Activated naive CD8-positive, alpha-beta T cell treated with anti-CD3 and anti-CD28 coated beads, Interleukin-2, amount 10 ng/mL, durations not matched to agents 7 days and 5 days (primary cell): Measurements from ENCODE around the gene AP5S1. TPM values are rescaled to one million over a fixed set of nuclear protein-coding genes. Genes with fewer than 3 reads are reported as not detected.
"Not testable (repeated sequence)": the region's sequence is repeated elsewhere in the genome, so short reads cannot be mapped to it uniquely, and the experiment has no call there.

ENCODE experiments used
- ATAC-seq: fragments of 150-1000 bp; cut with Tn5 transposase; one replicate; pipeline ENCODE4 v1.10.0; 2021; ENCODE audit warnings: low read depth, moderate library complexity
- POLR2A ChIA-PET: fragments of 350-600 bp; sonication (Branson Sonifier 250); formaldehyde crosslinking; loops from one replicate; lab custom pipeline; 2021; ENCODE audit warnings: antibody characterized with exemption; lab: Charles Lee
- DNase-seq: peaks from one replicate; pipeline ENCODE4 v3.0.0; 2021
- H3K27ac Mint-ChIP-seq: one replicate; pipeline ENCODE4 v1.8.0; 2022; ENCODE audit warnings: mild to moderate bottlenecking, mixed read lengths
- H3K27me3 Mint-ChIP-seq: one replicate; pipeline ENCODE4 v1.8.0; 2022; ENCODE audit warnings: mild to moderate bottlenecking, moderate library complexity, mixed read lengths
- H3K36me3 Mint-ChIP-seq: one replicate; pipeline ENCODE4 v1.8.0; 2021; ENCODE audit warnings: mild to moderate bottlenecking, mixed read lengths
- H3K4me1 Mint-ChIP-seq: one replicate; pipeline ENCODE4 v1.8.0; 2021; ENCODE audit warnings: mixed read lengths
- H3K4me3 Mint-ChIP-seq: one replicate; pipeline ENCODE4 v1.8.0; 2022; ENCODE audit warnings: mild to moderate bottlenecking, moderate library complexity, mixed read lengths
- H3K9me3 Mint-ChIP-seq: one replicate; pipeline ENCODE4 v1.8.0; 2021; ENCODE audit warnings: mixed read lengths
- total RNA-seq, 2 experiments: library from RNA; stranded (reverse); gene quantifications; one replicate each; pipeline ENCODE4 v1.2.3, GENCODE V29; 2021

Gene AP5S1
- total RNA-seq, 2 experiments from 2014 or later = 11.1 to 12.5 TPM

DNA sequence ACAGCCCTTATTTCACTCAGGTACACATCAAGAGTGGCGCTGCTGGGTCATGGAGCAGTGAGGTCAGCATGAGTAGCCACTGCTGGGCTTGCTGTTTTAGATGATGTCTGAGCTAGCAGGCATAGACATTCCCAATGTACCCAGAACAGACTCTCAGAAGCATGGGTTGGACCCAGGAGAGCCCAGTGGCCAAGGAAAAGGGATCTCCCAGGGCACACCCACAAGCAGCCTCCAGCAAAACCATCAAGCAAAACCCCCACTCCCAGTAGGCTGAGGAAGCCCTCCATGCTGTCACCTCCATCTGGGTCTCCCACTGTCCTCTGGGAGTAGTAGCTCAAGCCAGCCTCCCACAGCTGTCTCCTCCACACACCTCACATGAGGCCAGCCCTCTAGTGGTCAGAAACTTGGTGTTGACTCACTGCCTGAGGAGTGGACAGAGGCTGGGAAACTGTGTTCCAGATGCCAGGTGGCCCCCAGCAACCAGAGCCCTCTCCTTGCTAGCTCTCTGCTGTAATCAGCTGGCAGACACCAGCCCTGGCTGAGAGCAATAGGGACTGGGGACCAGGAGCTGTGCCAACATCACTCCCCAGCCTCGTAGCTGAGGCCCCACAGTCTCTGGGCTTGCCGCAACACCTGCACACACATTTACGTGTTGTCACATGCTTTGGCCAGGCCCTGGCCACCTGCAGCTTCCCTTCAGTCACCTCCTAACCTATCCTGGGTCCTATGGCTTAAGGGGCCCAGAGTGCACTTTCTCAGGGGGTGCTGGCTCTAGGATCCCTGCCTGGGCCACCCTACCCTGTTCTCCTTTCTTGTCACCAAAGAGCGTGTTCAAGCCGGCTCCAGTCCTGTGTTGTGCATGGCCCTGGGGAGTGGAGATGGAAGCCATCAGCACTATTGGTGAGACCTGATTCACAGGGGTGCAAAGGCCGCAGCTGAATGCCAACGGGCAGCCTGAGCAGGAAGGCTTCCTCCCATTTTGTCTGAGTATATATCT lies 1.9 kb upstream of the AP5S1 start:
- POLR2A ChIA-PET = interaction anchor here (0.6 to 4.0 kb wide), 6 partner anchors 18 to 32 kb away, joined by 3 to 52 read pairs (median 8); partner anchors contain the start of genes CDC25B and CENPB
- no peak for ATAC-seq
- Mint-ChIP-seq H3K27ac (peak overlapping the region; percentile 90), H3K36me3 (peaks cover 2% of the 10 kb centered on the region), H3K27me3 (no peaks in the 10 kb centered on the region), H3K4me1 (peaks cover 48% of the 10 kb centered on the region), H3K4me3 (no peak overlapping the region), H3K9me3 (no peaks in the 10 kb centered on the region)
- no peak for DNase-seq

DNA sequence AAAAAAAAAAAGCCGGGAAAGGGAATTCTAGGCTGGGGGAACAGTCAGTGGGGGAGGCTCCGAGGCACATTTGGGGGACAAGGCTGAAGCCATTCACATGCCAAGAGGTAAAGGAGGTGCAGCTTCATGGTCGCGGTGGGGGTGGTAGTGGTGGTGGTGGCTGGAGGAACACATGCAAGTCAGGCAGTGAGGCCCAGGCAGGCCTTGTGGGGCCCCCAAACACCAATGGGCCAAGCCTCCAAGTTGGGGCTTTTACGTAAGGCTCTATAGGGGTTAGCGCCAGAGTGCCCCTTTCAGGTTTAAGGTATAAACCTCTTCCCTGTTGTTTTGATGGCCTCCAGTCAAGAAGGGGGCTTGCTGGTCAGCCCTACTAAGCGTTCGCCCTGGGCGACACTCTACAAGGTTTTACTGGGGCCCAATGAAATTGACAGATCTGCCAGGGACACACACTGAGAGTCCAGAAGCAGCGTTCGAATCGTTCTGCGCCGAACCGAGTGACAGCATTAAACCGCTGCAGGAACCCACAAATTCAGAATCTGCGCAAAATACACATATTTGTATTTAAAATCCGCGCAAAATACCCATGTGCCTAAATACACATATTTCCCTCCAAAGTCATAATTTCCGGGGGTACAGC lies 818 bp upstream of the AP5S1 start:
- Mint-ChIP-seq H3K4me1 (peaks cover 44% of the 10 kb centered on the region), H3K36me3 (peaks cover 2% of the 10 kb centered on the region), H3K27me3 (no peaks in the 10 kb centered on the region), H3K9me3 (no peaks in the 10 kb centered on the region), H3K27ac (peak overlapping the region; percentile 90), H3K4me3 (peak overlapping the region; percentile 84)
- POLR2A ChIA-PET = interaction anchor here (0.6 to 4.0 kb wide), 14 partner anchors 8 to 551 kb away, joined by 3 to 52 read pairs (median 9); partner anchors contain the start of genes ADISSP, CDC25B, CENPB and MAVS
- ATAC-seq (no peak), DNase-seq (no peak)

DNA sequence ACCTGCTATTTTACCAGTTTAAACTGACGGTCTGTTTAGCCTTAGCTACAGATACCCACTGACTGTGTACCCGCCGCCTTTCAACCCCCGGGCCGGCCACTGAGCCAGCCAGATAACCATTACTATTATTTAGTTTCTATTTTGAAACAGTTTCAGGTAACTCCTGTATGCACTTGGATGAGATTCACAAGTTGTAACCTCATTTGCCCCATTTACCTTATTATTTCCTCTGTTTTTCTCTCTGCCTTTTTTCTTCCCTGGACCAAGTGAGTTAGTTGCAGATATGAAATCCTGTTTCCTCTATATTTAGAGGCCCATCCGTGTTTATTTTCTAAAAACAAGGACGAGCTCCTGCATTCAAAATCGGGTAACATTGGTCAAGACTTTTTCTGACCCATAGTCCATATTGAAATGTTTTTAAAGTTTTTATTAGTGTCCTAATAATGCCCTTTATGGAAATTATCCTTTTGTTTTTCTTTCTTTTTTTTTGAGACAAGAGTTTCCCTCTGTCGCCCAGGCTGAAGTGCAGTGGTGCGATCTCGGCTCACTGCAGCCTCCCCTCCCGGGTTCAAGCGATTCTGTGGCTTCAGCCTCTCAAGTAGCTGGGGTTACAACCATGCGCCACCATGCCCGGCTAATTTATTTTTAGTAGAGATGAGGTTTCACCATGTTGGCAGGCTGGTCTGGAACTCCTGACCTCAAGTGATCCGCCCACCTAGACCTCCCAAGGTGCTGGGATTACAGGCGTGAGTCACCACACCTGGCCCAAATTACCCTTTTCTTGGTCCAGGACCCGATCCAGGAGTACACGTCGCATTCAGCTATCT lies 767 bp downstream of the AP5S1 start:
- Mint-ChIP-seq H3K36me3 (peaks cover 2% of the 10 kb centered on the region), H3K4me1 (peaks cover 32% of the 10 kb centered on the region), H3K4me3 (peak overlapping the region; percentile 86), H3K27me3 (no peaks in the 10 kb centered on the region), H3K9me3 (no peaks in the 10 kb centered on the region), H3K27ac (peak overlapping the region; percentile 98)
- POLR2A ChIA-PET = interaction anchor here (0.7 to 4.0 kb wide), 17 partner anchors 10 to 67 kb away, joined by 3 to 52 read pairs (median 5); partner anchors contain the start of genes ADISSP, CDC25B, CENPB and SPEF1
- DNase-seq (no peak), ATAC-seq (no peak)

DNA sequence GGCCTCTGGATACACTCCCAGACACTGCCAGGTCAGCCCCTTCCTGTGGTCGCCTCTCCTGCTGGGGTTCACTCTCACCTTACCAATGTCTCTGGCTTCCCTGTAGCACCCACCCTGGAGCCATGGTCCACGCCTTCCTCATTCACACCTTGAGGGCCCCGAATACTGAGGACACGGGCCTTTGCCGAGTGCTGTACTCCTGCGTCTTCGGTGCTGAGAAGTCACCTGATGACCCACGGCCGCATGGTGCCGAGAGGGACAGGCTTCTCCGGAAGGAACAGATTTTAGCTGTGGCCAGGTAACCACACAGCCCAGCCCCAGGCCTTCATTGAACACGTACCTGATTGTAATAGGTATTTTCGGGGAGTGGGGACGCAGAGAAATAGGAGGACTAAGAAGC lies 1.6 kb downstream of the AP5S1 start:
- DNase-seq = no peak
- no peaks in the 10 kb centered on the region for H3K9me3 Mint-ChIP-seq
- H3K4me1 Mint-ChIP-seq = peaks cover 27% of the 10 kb centered on the region
- H3K27me3 Mint-ChIP-seq = no peaks in the 10 kb centered on the region
- H3K36me3 Mint-ChIP-seq = peaks cover 4% of the 10 kb centered on the region
- POLR2A ChIA-PET = interaction anchor here (2.2 to 4.0 kb wide), 3 partner anchors 16 to 54 kb away, joined by 13 to 52 read pairs (median 24); partner anchors contain the start of genes ADISSP and CENPB
- H3K27ac Mint-ChIP-seq = peak overlapping the region; percentile 98
- no peak for ATAC-seq
- H3K4me3 Mint-ChIP-seq = peak overlapping the region; percentile 86

DNA sequence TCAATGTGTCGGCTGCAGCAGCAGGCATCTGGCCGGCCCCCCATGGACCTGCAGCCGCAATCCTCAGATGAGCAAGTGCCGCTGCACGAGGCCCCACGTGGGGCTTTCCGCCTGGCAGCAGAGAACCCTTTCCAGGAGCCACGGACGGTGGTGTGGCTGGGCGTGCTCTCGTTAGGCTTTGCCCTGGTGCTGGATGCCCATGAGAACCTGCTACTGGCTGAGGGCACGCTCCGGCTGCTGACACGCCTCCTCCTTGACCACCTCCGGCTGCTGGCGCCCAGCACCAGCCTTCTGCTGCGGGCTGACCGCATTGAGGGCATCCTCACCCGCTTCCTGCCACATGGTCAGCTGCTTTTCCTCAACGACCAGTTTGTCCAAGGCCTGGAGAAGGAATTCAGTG lies 3.5 kb downstream of the AP5S1 start:
- no peak for DNase-seq
- no peak for ATAC-seq
- Mint-ChIP-seq H3K4me1 (peaks cover 21% of the 10 kb centered on the region), H3K27ac (no peak overlapping the region), H3K27me3 (no peaks in the 10 kb centered on the region), H3K9me3 (no peaks in the 10 kb centered on the region), H3K4me3 (no peak overlapping the region), H3K36me3 (peaks cover 4% of the 10 kb centered on the region)
- POLR2A ChIA-PET = interaction anchor here (0.6 kb wide), 1 partner anchor 15 kb away, joined by 3 read pairs; no protein-coding TSS in a partner anchor

DNA sequence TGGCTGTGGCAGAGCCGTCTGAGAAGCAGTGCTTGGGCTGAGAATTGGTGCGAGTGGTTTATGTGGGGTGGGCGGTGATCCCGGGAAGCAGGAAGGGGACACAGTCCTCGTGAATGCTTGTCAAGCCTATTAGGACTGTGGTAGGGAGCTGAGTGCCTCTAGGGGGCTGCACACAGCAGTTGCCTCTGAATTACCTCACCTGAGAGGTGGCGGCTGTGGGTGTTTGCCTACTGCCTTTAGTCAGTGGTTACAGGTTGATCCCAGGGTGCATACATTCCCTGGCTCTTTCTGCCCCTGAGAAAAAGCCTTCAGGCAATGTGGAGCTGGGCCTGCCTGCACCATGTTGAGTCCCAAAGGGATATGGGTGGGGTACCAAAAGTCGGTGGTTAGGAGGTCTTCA lies 5.2 kb downstream of the AP5S1 start:
- peaks cover 11% of the 10 kb centered on the region for H3K4me1 Mint-ChIP-seq
- peaks cover 8% of the 10 kb centered on the region for H3K36me3 Mint-ChIP-seq
- H3K9me3 Mint-ChIP-seq = no peaks in the 10 kb centered on the region
- no peak for DNase-seq
- H3K27ac Mint-ChIP-seq = no peak overlapping the region
- no peaks in the 10 kb centered on the region for H3K27me3 Mint-ChIP-seq
- no peak overlapping the region for H3K4me3 Mint-ChIP-seq
- POLR2A ChIA-PET = no interaction called here
- ATAC-seq = no peak

DNA sequence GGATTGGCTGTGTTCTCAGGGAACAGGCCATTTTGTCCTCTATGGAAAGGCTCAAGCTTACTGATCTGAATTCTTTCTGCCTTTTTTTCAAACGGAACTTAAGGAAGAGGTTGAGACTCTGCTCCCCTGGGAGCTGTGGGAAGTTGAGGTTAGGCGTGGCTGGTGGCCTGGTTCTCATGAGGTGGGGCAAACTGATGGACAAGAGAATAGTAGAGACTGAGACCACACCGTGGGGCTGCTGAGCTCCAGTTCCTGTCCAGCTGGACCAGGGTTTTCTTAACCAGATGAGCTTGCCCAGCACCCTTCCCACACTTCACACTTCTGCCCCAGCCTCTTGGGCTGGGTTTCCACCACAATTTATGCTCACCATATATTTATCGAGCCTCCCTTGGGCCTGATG lies 6.1 kb downstream of the AP5S1 start:
- peaks cover 9% of the 10 kb centered on the region for H3K36me3 Mint-ChIP-seq
- DNase-seq (no peak), ATAC-seq (no peak)
- H3K27me3 Mint-ChIP-seq = no peaks in the 10 kb centered on the region
- H3K4me1 Mint-ChIP-seq = peaks cover 9% of the 10 kb centered on the region
- H3K4me3 Mint-ChIP-seq = no peak overlapping the region
- no peaks in the 10 kb centered on the region for H3K9me3 Mint-ChIP-seq
- POLR2A ChIA-PET = interaction anchor here (0.6 kb wide), 1 partner anchor 65 kb away, joined by 3 read pairs; no protein-coding TSS in a partner anchor
- no peak overlapping the region for H3K27ac Mint-ChIP-seq

DNA sequence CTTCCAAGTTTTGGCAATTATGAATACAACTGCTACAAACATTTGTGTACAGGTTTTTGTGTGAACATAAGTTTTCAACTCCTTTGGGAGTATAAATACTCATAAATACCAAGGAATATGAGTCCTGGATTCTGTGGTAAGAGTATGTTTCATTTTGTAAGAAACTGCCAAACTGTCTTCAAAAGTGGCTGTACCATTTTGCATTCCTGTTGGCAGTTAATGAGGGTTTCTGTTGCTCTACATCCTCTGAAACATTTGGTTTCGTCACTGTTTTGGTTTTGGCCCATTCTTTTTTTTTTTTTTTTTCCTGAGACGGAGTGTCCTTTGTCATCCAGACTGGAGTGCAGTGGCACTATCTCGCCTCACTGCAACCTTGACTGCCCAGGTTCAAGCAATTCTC lies 8.5 kb downstream of the AP5S1 start:
- Mint-ChIP-seq H3K4me1 (peaks cover 5% of the 10 kb centered on the region), H3K36me3 (peaks cover 7% of the 10 kb centered on the region), H3K27me3 (no peaks in the 10 kb centered on the region), H3K4me3 (no peak overlapping the region), H3K27ac (no peak overlapping the region), H3K9me3 (no peaks in the 10 kb centered on the region)
- DNase-seq (no peak), ATAC-seq (no peak)
- POLR2A ChIA-PET = interaction anchor here (1.5 kb wide), 1 partner anchor 42 kb away, joined by 3 read pairs; the partner anchor contains the start of gene CENPB

DNA sequence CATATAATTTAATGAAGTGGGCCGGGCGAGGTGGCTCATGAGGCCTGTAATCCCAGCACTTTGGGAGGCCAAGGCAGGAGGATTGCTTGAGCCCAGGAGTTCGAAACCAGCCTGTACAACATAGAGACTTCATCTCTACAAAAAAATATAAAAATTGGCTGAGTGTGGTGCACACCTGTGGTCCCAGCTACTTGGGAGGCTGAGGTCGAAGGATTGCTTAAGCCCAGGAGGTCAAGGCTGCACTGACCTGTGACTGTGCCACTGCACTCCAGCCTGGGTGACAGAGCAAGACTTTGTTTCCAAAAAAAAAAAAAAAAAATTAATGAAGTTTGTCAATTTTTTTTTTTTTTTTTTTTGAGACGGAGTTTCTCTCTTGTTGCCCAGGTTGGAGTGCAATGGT lies 9.5 kb downstream of the AP5S1 start:
- POLR2A ChIA-PET = not testable (repeated sequence)

DNA sequence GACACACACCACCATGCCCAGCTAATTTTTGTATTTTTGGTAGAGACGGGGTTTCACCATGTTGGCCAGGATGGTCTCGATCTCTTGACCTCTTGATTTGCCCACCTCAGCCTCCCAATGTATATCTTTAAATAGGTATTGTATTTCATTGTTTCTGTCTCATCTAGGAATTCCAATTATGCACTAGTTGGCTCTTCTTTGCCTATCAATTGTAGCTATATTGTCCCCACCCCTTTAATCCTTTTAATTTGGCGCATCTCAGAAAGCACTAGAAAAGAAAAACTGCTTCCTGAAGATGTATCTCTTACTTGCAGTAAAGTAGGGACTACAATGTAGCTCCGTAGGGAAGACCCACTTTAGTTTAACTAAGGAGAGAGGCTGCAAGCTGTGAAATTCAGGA lies 15.8 kb downstream of the AP5S1 start:
- H3K27ac Mint-ChIP-seq = no peak overlapping the region
- H3K36me3 Mint-ChIP-seq = peaks cover 2% of the 10 kb centered on the region
- DNase-seq (no peak), ATAC-seq (no peak)
- H3K9me3 Mint-ChIP-seq = no peaks in the 10 kb centered on the region
- H3K27me3 Mint-ChIP-seq = no peaks in the 10 kb centered on the region
- H3K4me1 Mint-ChIP-seq = peaks cover 8% of the 10 kb centered on the region
- H3K4me3 Mint-ChIP-seq = no peak overlapping the region
- POLR2A ChIA-PET = interaction anchor here (0.7 kb wide), 1 partner anchor 237 kb away, joined by 5 read pairs; no protein-coding TSS in a partner anchor

More for the DNA sequence above, 9.5 kb downstream of the AP5S1 start:
- not testable (repeated sequence) for H3K9me3 Mint-ChIP-seq, H3K36me3 Mint-ChIP-seq, H3K27me3 Mint-ChIP-seq, ATAC-seq, H3K4me1 Mint-ChIP-seq, H3K4me3 Mint-ChIP-seq, H3K27ac Mint-ChIP-seq, DNase-seq

DNA sequence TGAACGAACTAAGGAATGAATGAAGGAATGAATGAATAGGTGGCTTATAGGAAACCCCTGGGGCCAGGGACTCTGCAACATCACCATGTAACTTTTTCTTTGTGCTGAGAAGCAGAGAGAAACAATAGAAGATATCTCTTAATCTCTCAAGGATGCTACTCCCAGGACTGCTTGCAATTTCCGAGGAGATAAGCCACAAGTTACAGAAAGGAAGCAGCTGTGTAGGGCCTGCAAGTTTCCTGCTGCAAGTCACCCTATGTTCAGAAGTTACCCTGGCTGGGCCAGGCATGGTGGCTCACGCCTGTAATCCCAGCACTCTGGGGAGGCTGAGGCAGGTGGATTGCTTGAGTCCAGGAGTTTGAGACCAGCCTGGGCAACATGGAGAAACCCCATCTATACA lies 19.0 kb downstream of the AP5S1 start:
- DNase-seq = no peak
- peaks cover 8% of the 10 kb centered on the region for H3K4me1 Mint-ChIP-seq
- H3K9me3 Mint-ChIP-seq = no peaks in the 10 kb centered on the region
- H3K36me3 Mint-ChIP-seq = peaks cover 2% of the 10 kb centered on the region
- peak; percentile 58 for ATAC-seq
- H3K4me3 Mint-ChIP-seq = no peak overlapping the region
- H3K27ac Mint-ChIP-seq = no peak overlapping the region
- POLR2A ChIA-PET = interaction anchor here (1.0 to 3.8 kb wide), 2 partner anchors 18 to 27 kb away, joined by 3 to 13 read pairs; partner anchors contain the start of gene AP5S1
- no peaks in the 10 kb centered on the region for H3K27me3 Mint-ChIP-seq

DNA sequence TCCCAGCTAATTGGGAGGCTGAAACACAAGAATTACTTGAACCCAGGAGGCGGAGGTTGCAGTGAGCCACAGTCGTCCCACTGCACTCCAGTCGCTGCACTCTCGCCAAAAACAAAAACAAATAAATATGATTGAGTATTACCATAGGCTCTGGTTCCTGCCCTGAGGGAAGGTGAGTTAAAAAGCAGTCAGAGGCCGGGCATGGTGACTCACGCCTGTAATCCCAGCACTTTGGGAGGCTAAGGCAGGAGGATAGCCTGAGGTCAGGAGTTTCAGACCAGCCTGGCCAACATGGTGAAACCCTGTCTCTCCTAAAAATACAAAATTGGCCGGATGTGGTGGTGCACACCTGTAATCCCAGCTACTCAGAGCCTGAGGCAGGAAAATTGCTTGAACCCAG lies 19.9 kb downstream of the AP5S1 start:
- not testable (repeated sequence) for H3K4me1 Mint-ChIP-seq, H3K27ac Mint-ChIP-seq, H3K4me3 Mint-ChIP-seq, H3K36me3 Mint-ChIP-seq, ATAC-seq, H3K9me3 Mint-ChIP-seq, H3K27me3 Mint-ChIP-seq, DNase-seq
- POLR2A ChIA-PET = interaction anchor here (3.8 kb wide), 1 partner anchor 19 kb away, joined by 13 read pairs; the partner anchor contains the start of gene AP5S1
